Smooth muscle cell of the brain vasculature (primary cell): ENCODE results near the gene RNASE13.
"Not testable (repeated sequence)": the region's sequence is repeated elsewhere in the genome, so short reads cannot be mapped to it uniquely, and the experiment has no call there.

Experiments used
- DNase-seq: peaks from one replicate; pipeline ENCODE4 v3.0.0-alpha.2; 2012; ENCODE audit warnings: low read depth, low spot score

RNASE13 gene

DNA sequence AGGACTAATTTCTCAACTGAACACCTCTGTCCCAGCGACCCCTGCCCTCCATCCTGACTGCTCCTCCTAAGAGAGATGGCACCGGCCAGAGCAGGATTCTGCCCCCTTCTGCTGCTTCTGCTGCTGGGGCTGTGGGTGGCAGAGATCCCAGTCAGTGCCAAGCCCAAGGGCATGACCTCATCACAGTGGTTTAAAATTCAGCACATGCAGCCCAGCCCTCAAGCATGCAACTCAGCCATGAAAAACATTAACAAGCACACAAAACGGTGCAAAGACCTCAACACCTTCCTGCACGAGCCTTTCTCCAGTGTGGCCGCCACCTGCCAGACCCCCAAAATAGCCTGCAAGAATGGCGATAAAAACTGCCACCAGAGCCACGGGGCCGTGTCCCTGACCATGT is 8.3 kb upstream of the RNASE13 start:
- DNase-seq: no peak

DNA sequence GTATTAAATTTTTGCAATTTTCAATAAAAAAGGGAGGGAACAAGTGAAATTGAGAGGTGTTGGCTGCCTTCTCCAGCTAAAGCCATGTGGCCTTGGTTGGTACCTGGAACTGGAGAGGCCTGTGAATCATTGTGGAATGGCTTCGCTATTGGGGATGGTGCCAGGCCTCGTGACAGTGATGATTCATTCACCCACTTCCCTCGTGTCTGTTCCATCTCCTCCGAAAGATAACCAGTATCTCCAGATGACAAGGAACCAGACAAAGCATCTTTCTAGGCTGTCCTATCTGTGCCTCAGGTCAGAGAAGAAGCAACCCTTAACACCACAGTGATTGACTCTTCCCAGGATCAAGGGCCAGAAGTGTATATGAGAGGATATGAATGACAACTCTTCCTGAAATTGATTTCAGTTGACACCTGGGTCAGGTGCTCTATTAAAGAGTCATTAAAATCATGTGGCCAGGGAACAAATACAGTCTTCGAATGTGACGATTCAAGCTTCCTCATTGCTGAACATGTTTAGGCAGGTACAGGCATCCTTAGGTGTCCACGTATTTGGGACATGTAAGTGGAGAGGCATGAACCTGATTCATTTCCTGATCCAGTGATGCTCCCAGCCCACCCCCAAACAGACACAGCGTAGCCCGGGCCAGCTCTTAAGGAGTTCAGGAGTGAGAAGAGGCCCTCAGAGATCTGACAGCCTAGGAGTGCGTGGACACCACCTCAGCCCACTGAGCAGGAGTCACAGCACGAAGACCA is 7.2 kb upstream of the RNASE13 start, which contains the start of gene RNASE7:
TSS of gene RNASE7 (plus strand) at position 687 of the 758 bp plus-strand sequence. CDS start 631 bp downstream, outside the sequence.
- no peak for DNase-seq

DNA sequence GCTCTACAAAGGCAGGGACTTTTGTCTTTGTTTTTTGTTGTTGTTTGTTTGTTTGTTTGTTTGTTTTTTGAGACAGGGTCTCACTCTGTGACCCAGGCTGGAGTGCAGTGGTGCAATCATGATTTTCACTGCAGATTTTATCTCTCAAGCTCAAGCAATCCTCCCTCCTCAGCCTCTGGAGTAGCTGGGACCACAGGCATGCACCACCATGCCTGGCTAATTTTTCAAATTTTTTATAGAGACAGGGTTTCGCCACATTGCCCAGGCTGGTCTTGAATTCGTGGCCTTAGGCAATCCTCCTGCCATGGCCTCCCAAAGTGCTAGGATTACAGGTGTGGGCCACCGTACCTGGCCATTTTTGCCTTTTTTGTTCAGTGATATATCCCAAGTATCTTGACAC is 6.3 kb upstream of the RNASE13 start:
- not testable (repeated sequence) for DNase-seq

DNA sequence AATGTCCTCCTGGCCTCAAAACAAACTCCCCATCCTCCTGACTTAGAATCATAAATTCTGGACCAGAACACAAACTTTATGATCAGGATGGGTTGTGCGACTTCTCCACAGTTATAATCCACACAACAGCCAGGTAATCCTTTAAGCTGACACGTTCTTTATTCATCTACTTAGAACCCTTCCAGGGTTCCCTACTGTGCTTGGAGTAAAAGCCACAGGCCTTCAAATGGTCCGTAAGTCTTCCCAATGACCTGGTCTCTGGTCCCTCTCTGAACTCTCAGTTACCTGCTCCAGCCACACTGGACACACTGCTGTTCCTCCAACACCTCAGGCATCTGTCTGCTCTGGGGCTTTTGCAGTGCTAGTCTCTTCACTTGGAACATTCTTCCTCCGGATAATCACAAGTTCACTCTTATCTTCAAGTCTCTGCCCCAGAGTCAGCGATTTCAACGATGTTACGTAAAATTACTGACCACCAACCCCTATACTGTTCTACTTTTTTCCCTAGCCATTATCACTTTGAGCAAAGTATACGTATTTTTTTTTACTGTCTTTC is 5.8 kb upstream of the RNASE13 start:
- DNase-seq: no peak

DNA sequence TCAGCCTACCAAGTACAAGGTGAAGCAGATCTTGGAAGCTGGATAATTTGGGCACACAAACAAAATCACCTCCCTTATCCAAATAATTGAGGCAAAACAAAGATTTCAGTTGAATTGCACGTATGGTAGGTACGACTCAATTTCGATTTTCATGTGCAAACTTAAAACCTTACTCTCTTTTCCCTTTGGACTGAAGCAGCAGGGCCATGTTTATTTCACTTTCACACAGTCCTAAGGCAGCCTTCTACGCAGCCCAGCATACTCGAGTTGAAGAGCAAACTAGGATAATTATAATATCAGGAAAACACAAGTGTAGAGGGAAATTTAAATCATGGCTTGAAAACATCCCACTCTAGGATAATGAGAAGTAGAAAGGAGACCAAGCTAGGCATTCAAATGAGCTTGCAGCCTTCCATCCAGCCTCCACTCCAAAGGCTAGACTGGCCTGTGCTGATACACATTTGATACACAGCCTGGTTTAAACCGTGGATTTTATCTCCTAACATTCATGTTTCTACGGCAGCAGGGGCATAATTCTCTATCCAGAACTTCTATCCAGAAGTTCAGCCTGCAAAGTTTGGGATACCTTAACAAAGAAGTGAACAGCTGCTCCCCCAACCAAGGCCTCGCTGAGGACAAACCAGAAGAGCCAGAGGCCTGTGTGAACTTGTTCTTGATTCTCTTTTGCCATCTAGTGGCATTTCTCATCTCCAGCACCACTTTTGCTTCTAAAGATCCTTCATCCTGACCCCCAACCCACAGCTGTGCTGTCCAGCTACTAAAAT is 5.2 kb upstream of the RNASE13 start:
- no peak for DNase-seq

DNA sequence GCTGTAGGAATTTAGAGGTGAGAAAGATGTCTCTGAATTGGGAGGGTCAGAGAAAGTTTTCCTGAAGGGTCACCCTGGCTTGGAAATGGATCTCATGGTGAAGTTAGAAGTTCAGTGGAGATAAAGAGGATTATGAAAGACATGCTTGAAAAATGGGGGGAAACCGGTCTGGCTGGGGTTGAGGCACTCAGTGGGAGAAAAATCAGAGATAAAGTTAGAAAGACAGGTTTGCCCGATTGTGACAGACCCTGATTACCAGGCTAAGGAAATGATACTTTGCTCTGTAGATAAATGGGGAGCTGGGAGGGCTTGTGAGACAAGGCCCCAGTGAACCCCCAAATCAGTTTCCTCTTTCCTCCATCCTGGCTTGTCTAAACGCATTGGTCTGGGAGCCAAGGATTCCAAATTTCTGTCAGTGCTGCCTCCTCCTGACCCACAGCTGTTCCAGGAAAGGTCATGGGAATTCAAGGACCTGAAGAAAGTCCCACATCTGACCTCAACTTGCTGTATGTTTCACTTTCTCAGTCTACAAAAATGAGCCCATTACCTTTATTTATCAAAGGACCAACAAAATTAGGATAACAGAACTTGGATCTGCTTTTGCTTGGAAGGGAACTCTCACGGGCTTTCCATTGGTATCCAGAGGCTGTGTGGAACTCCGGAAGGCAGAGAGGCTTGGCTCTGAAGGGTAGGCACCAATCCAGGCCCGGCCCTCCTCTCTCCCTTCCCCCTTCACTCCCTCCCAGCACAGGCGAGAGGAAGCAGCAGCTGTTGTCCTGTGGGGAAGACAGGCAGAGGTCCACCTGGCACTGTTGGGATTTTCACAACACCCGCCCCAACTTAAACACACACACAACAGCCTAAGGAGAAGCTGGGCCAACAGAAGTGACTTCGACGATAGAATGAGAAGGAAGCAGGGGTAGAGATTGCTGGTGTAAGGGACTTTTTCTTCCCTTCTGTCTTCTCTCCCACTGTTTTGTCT is 4.1 kb upstream of the RNASE13 start:
- no peak for DNase-seq

DNA sequence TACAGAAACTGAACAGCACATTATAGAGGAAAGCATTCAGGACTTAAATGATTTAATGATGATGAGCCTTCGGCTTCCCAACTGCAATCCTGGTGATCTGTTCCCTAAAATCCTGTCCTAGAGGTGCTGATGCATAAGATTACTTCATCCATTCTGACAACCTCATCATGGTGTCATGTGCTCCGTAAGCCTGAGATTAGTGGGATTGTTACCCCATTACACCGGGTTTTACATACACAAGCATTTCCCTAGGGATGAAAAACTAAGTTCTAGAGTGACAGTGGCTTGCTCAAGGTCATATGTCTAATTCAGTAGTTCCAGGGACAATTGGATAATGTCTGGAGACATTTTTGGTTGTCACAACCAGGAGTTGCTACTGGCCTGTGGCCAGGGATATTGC is 2.5 kb upstream of the RNASE13 start:
- DNase-seq: no peak

DNA sequence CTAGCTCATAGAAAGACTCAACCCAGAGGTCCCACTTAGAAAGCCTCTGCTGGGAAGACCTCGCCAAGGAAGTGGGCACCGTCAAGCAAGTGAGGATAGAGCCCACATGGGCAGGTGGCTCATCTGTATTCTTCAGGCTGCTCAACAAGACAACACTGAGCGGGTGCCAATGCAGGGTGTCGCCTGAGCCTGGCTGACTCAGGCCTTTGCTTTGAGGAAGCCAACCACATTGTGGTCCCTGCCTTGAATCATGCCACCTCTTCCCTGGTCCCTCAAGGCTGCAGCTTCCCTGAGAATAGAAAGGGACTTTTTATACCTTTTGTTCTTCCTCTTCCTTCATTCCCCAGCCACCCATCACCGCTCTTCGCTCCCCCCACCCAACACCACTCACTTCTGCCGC is 2.1 kb upstream of the RNASE13 start:
- no peak for DNase-seq

DNA sequence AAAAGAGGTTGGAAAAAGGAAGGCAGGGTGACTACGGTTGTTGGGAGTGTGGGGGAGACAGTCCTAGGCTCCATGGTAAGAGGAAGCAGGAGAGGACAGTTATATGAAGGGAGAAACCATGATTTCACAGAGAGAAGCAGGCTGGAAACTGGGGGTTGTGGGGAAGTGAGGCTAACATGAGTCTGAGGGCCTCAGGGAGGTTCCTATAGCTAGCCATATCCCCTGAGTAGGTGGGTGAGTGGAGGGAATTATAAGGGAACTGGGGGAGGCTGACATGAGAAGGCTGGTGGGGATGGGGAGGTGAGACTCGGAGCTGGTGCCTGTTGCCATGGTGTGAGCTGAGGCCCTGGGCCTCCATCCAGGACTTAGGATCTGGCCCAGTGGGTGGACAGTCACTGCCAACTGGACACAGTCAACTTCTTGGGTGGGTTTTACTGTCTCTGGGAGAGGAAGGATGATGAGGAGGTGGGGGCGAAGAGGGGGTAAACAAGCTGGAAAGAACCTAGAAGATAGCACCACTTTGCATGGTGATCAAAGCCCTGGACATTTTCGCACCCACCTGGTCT is 1.4 kb downstream of the RNASE13 start:
- DNase-seq: no peak

DNA sequence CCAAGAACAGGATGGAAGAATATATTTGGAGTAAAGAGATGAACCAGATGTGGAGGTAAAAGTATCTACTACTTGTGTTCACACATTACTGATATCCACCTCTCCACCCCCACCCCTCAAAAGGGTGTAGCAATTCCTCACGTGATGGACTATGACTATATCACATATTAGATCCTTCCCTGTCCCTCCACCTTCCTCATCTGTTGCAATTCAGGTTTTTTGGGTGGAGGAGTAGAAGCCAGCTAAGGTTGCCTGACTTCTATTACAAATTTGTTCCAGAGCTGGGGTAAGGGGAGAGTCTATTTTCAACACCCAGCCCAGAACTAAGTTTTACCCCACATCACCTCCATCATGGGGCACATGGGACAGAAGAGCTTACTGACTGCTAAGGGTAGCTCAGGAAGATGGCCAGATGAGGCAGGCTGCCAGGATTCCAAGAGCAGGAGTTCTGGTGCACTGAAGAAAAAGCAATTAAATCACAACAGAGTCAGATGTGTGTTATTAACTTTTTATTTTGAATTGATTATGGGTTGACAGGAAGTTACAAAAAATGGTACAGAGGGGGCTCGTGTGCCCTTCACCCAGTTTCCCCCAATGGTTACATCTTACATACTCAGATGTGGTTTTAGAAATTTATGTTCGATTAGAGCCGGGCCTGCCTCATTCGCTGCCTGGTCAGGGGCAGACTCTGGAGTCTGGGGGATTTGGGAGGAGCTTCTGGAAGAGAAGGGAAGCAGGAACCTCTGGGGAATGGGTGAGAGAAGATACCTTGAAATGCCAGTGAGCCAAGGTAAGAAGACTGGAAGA is 2.1 kb downstream of the RNASE13 start:
- DNase-seq: no peak

DNA sequence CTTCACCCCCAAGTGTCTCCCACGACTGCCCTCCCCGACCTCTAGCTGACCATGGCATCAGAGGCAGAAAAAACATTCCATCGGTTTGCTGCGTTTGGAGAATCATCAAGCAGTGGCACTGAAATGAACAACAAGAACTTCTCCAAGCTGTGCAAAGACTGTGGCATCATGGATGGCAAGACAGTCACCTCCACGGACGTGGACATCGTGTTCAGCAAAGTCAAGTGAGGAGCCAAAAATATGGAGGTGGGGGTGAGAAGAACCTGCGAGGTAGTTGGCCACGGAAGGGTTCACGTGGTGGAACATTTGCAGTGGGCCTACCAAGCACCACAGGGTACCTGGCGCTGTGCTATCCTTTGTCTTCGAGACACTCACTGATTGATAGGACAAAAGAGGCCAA is 4.1 kb downstream of the RNASE13 start:
- no peak for DNase-seq

DNA sequence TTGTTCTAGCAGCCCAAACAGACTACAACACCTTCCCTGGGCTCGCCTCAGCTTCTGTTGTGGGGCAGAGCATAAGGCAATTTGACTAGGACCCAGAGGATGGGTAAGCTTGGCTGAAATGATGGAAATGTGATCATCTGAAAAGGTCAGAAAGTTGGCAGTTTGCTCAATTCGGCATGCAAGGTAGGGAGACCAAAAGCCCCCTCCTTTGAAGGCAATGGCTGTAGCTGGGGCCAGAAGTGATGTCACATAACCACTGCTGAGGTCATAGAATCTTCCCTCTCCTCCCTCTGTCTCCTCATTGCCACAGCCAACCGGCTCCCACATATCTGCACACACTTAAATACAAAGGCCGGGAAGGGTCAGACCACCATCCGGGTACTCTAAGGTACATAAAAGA is 4.7 kb downstream of the RNASE13 start, which contains the start of gene TPPP2:
TSS of gene TPPP2 (plus strand) at position 301 of the 400 bp plus-strand sequence. CDS start 365 bp downstream, outside the sequence.
- no peak for DNase-seq

DNA sequence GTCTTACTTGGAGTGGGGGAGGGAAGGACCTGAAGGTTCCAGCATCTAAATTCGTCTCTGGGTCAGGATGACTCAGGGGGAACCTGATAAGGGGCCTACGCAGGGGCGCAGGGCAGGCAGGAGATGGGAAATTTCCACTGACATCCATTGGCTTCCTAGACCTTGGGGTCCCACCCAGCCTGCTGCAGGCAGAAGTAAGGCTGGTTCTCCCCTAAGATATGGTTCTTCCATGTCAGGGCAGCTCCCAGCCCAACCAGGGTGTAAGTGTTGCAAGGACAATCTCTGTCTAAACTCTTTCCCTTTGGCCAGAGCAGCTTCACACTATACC is 7.7 kb downstream of the RNASE13 start:
- no peak for DNase-seq

DNA sequence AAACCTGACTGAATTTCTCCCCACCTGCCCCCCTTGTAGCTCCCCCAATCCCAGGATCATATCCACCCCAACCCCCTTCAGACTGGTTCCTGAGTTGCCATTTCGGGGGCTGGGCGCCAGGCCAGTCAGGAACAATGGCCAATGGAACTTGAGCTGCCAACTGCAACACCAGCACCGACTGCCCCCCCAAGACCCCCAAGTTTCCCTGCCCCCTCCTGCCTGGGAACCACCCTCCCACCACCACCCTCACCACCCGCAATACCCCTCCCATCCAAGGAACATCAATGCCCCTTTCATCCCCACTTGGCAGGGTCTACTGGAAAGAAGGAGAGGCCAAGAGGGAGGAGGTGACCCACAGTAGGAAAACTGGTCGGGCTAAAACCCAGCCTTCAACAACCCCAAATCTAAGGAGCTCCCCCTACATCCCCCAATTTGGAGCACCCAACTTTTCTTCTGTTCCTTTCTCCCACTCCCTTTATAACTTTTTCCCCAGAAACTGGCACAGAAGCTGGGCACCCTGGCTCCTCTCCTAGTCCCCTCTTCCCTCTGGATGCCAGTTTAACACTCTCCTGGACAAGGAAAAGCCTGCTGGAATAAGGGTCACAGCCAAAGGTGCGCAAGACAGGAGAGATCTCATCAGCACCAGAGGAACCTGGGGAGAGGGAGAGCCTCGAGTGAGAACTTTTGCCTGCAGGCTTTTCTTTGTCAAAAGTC is 8.2 kb downstream of the RNASE13 start:
- DNase-seq: no peak

DNA sequence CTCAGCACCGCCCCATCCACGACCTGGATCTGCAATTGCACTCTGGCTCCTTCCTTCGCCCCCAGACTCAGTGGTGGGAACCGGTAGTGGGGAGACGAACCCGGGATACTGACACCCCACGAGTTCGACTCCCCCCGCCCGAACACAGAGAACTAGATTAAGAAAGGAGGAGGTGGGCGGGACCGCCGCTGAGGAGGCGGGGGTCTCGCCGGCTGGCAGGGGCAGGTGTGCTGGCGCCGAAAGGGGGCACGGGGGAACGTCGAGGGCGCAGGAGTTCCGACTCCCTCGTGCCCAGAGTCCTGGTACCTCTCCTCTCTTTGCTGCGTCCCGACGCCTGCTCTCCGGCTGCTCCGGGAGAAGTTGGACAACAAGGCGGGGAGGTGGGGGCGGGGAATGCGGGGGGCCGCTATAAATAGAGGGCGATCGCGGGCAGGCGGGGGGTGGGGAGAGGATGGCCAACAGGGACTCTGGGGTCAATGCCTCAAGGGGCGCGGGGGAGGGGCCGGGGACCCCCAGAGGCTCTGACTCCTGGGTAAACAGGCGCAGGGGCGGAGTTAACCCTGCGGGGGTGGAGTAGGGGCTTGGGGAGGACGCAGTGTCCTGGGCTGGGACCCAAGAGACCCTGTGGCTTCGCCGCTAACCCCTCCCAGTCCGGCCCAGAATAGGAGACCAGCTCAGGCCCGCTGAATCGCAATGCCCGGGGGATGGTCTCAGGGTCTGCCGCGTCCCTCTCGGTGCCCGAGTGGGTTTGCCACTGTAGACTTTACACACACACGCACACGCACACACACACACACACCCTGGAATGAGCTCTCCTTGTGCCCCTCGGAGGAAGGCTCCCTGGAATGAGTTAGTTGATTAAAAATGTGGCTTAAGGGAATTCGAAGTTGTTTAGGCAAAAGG is 9.0 kb downstream of the RNASE13 start:
- DNase-seq: no peak

DNA sequence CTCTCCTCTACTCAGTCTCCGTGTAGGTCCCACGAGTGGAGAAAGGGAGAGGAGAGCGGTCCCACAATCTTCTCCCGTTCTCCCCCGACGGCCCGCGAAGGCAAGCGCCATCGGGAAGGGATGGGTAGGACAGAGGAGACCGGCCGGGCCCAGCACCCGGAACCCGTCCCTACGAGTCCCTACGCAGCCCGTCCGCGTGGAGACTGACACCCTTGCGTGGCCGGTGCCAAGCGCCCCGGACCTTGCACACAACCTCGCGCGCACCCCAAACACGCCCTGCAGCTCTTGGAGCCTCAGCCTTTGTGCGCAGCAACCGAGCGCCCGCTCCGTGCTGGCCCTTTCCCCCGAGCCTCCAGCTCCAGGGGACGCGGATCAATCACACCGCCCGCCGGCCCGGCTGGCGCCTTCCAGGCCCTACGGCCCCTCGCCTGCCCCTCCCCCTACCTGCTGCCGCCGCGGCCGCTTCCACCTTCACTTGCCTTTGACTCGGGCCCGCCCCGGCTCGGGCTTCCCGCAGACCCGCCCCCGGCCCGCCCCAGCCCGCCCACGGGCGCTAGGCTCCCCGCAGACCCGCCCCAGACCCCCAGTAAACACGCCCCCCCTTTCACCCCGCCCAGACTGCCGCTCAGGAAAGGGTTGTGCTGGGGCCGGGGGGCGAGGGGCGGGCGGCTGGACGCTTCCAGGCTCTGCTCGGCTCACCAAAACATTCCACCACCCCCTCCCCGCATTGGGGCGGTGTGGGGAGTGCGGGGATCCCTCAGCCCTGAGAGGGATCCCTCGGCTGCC is 9.8 kb downstream of the RNASE13 start, which contains the start of gene NDRG2:
TSS of gene NDRG2 (minus strand) at position 477 of the 786 bp plus-strand sequence. CDS start 1,746 bp downstream, outside the sequence.
- DNase-seq: no peak

DNA sequence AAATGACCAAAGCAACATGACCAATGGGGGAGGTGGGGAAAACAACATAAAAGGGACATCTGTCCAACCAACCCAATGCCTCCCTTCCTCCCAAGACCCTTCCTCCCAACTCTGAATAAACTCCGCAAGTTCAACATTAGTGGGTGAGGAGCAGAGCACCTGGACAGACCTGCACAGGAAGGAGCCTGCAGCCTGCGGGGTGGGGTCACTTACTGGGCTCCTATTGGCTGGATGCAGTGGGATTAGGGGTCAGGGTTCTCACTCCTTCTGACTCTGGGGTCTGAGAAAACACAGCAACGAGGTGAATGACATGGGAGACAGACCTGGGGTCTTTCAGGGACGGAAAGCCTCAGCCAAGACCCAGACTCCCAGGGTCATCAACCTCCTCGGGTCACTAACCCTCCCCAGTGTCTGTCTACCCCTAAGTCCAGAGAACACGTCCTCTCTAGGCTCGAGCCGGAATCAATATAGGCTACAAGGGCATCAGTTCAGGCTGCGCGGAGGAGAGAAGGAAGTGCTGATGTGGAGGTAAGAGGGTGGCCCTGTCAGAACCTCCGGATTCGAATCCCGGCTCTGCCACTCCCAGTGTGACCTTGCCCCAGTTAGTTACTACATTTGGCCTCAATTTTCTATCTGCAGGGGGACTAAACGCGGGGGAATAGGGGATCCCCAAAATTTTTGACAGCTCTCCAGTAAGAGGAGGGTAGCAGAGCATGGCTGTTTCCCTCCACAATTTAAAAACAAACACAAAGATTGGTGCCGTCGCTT is 10.6 kb downstream of the RNASE13 start:
- no peak for DNase-seq
